KMS-11 (cell line): ENCODE results near the gene CDC123.
A peak's percentile ranks its signal among the peaks of the same experiment; 100 is the strongest.

Experiments used
- H2AFZ ChIP-seq: fragments of 200-600 bp; sonication (generic); 2 replicates; pipeline ENCODE4 v1.6.1; 2016; ENCODE audit warnings: antibody characterized with exemption, mixed run types, low read depth
- H3K27ac ChIP-seq: fragments of 200-600 bp; sonication (generic); 2 replicates; pipeline ENCODE4 v1.6.1; 2016; ENCODE audit warnings: mild to moderate bottlenecking, mixed run types
- H3K27me3 ChIP-seq: fragments of 200-600 bp; sonication (generic); 2 replicates; pipeline ENCODE4 v1.6.1; 2017; ENCODE audit warnings: mild to moderate bottlenecking, low read depth, mixed run types, moderate library complexity; ENCODE audit not compliant: insufficient read depth
- H3K36me3 ChIP-seq: fragments of 200-600 bp; sonication (generic); 2 replicates; pipeline ENCODE4 v1.6.1; 2017; ENCODE audit warnings: mild to moderate bottlenecking, mixed run types; ENCODE audit not compliant: insufficient read depth
- H3K4me1 ChIP-seq: fragments of 200-600 bp; sonication (generic); 2 replicates; pipeline ENCODE4 v1.6.1; 2016; ENCODE audit warnings: mild to moderate bottlenecking, low read depth, mixed run types; ENCODE audit not compliant: poor library complexity, severe bottlenecking
- H3K4me2 ChIP-seq: fragments of 200-600 bp; sonication (generic); 2 replicates; pipeline ENCODE4 v1.7.0; 2016; ENCODE audit warnings: mild to moderate bottlenecking, mixed run types
- H3K4me3 ChIP-seq: fragments of 200-600 bp; sonication (generic); IDR thresholded peaks from 2 replicates; pipeline ENCODE4 v1.6.1; 2017; ENCODE audit warnings: low read depth, low read length, mixed read lengths; ENCODE audit not compliant: insufficient read depth
- H3K79me2 ChIP-seq: fragments of 200-600 bp; sonication (generic); 2 replicates; pipeline ENCODE4 v1.6.1; 2016; ENCODE audit warnings: low read depth, mixed run types; ENCODE audit not compliant: insufficient read depth
- H3K9ac ChIP-seq: fragments of 200-600 bp; sonication (generic); 2 replicates; pipeline ENCODE4 v1.6.1; 2016; ENCODE audit warnings: mild to moderate bottlenecking, mixed run types
- H4K20me1 ChIP-seq: fragments of 200-600 bp; sonication (generic); 2 replicates; pipeline ENCODE4 v1.6.1; 2016; ENCODE audit warnings: mild to moderate bottlenecking, mixed run types; ENCODE audit not compliant: insufficient read depth
- CTCF ChIP-seq: fragments of 200-600 bp; sonication (generic); conservative IDR thresholded peaks from 2 replicates; pipeline ENCODE4 v1.6.1; 2017; ENCODE audit warnings: low read depth, mild to moderate bottlenecking, antibody characterized with exemption, low read length, moderate library complexity, mixed read lengths

The CDC123 gene

GRCh38 chr10:12193193-12193592 lies 2.8 kb upstream of the CDC123 start:
- Histone ChIP-seq H3K4me2 (no peak overlapping the region), H3K79me2 (peaks cover 89% of the 10 kb centered on the region), H3K9ac (no peak overlapping the region), H3K36me3 (no peaks in the 10 kb centered on the region), H3K4me3 (no peak overlapping the region), H3K27ac (no peak overlapping the region), H3K27me3 (no peaks in the 10 kb centered on the region), H2AFZ (no peak overlapping the region), H3K4me1 (peaks cover 21% of the 10 kb centered on the region), H4K20me1 (0 out of 2 replicates have a peak, but pooled peaks cover 3% of the 10 kb centered on the region)
- TF ChIP-seq CTCF, result no peak

GRCh38 chr10:12194752-12195271 lies 1.2 kb upstream of the CDC123 start:
- Histone ChIP-seq H3K4me3 (no peak overlapping the region), H3K36me3 (no peaks in the 10 kb centered on the region), H3K79me2 (peaks cover 88% of the 10 kb centered on the region), H3K4me1 (peaks cover 22% of the 10 kb centered on the region), H3K27me3 (no peaks in the 10 kb centered on the region), H2AFZ (peak overlapping the region; percentile 92), H4K20me1 (0 out of 2 replicates have a peak, but pooled peaks cover 3% of the 10 kb centered on the region), H3K27ac (peak overlapping the region; percentile 61; the same call in 1 of the 2 replicates), H3K9ac (peak overlapping the region; percentile 58), H3K4me2 (peak overlapping the region; percentile 96)
- no peak for TF ChIP-seq CTCF

GRCh38 chr10:12195281-12195602 lies 746 bp upstream of the CDC123 start:
- H2AFZ ChIP-seq, result peak overlapping the region; percentile 92
- no peak overlapping the region for H3K4me3 ChIP-seq
- peak overlapping the region; percentile 96 for H3K4me2 ChIP-seq
- no peaks in the 10 kb centered on the region for H3K36me3 ChIP-seq
- peak overlapping the region; percentile 58 for H3K9ac ChIP-seq
- peaks cover 87% of the 10 kb centered on the region for H3K79me2 ChIP-seq
- 0 out of 2 replicates have a peak, but pooled peaks cover 3% of the 10 kb centered on the region for H4K20me1 ChIP-seq
- H3K27ac ChIP-seq, result peak overlapping the region; percentile 61
- peaks cover 22% of the 10 kb centered on the region for H3K4me1 ChIP-seq
- no peaks in the 10 kb centered on the region for H3K27me3 ChIP-seq
- no peak for TF ChIP-seq CTCF

- Histone ChIP-seq H3K9ac (peak overlapping the region; percentile 58), H3K4me3 (no peak overlapping the region), H3K79me2 (peaks cover 86% of the 10 kb centered on the region), H3K36me3 (no peaks in the 10 kb centered on the region), H3K4me1 (peaks cover 22% of the 10 kb centered on the region), H3K27me3 (no peaks in the 10 kb centered on the region), H2AFZ (peak overlapping the region; percentile 92), H3K27ac (peak overlapping the region; percentile 61), H4K20me1 (0 out of 2 replicates have a peak, but pooled peaks cover 3% of the 10 kb centered on the region), H3K4me2 (peak overlapping the region; percentile 79)
- no peak for TF ChIP-seq CTCF
These were observed 683 bp downstream of the CDC123 start for GRCh38 chr10:12196531-12197211.
